Tibial nerve (tissue), 4 donors: ENCODE data around the gene ARL5A. TPM values are rescaled to one million over a fixed set of nuclear protein-coding genes. Genes with fewer than 3 reads are reported as not detected.

Experiments used
- DNase-seq, 2 donors: peaks; one replicate each; pipeline ENCODE4 v3.0.0-alpha.2; 2019; ENCODE audit warnings: low spot score in 2 of 2
- H3K27ac ChIP-seq, 4 donors: fragments of 200-600 bp; sonication (generic) in 3 of 4; one replicate each; pipeline ENCODE4 v1.5.1; 2017 to 2019; ENCODE audit warnings: mild to moderate bottlenecking in 1 of 4
- H3K27me3 ChIP-seq, 2 donors: fragments of 200-600 bp; sonication (generic) in 1 of 2; one replicate each; pipeline versions ENCODE4 v1.5.1 to v1.6.0; 2017 to 2019
- H3K36me3 ChIP-seq, 3 donors: fragments of 200-600 bp; sonication (generic); one replicate each; pipeline ENCODE4 v1.5.1; 2018 to 2019
- H3K4me1 ChIP-seq, 4 donors: fragments of 200-600 bp; sonication (generic) in 3 of 4; one replicate each; pipeline ENCODE4 v1.5.1; 2017 to 2019
- H3K4me3 ChIP-seq, 4 donors: fragments of 200-600 bp; sonication (generic) in 3 of 4; one replicate each; pipeline ENCODE4 v1.5.1; 2017 to 2019; ENCODE audit warnings: mild to moderate bottlenecking in 1 of 4, moderate library complexity in 1 of 4
- H3K9me3 ChIP-seq, 4 donors: fragments of 200-600 bp; sonication (generic) in 3 of 4; one replicate each; pipeline ENCODE4 v1.5.1; 2017 to 2019
- CTCF ChIP-seq, 5 experiments: fragments of 200-600 bp in 3 of 5; fragments of 450-650 bp in 2 of 5; sonication (generic) in 3 of 5; IDR thresholded peaks; one replicate each; pipeline ENCODE4 v1.5.1; 2016 to 2019; ENCODE audit warnings: antibody characterized with exemption in 5 of 5, mild to moderate bottlenecking in 3 of 5, moderate library complexity in 2 of 5
- EP300 ChIP-seq, 2 donors: sonication (generic); formaldehyde crosslinking; IDR thresholded peaks; one replicate each; pipeline ENCODE4 v1.6.1; 2017; ENCODE audit warnings: antibody characterized with exemption in 2 of 2, mild to moderate bottlenecking in 1 of 2
- POLR2A ChIP-seq, 2 donors: fragments of 450-650 bp; IDR thresholded peaks; one replicate each; pipeline ENCODE4 v1.6.1; 2017; ENCODE audit warnings: antibody characterized with exemption in 2 of 2, mild to moderate bottlenecking in 2 of 2, moderate library complexity in 2 of 2
- WGBS, 2 donors: methylation state at CpG; one replicate each; pipeline ENCODE4 v1.1.5; 2018; 5-methylcytosine and 5-hydroxymethylcytosine counted together
- total RNA-seq, 4 donors: library from RNA; depleted of rRNA; stranded (reverse); fragments of >200 nt; gene quantifications; one replicate each; pipeline ENCODE4 v1.1.0, GENCODE V29; 2016

Gene ARL5A
- total RNA-seq, 4 donors from 2014 or later: 21.6 to 40.2 (median 29.9) TPM

- no peak for DNase-seq
- peaks cover 0 to 19% (median 2%) of the 10 kb centered on the region in 3 donors for H3K36me3 ChIP-seq
- H3K4me3 ChIP-seq: no peak overlapping the region
- no peaks in the 10 kb centered on the region for H3K9me3 ChIP-seq
- 71 to 75% methylated on average over 3 of the region's 3 CpGs for WGBS, 2 donors
- H3K27me3 ChIP-seq: no peaks in the 10 kb centered on the region
- TF ChIP-seq EP300 (IDR thresholded peaks at IDR 0.05) (no peak), CTCF (IDR thresholded peaks at IDR 0.05) (no peak)
- H3K4me1 ChIP-seq: peaks cover 0 to 23% (median 10%) of the 10 kb centered on the region in 4 donors
- no peak overlapping the region for H3K27ac ChIP-seq
Measured at GRCh38 chr2:151817929-151818328, 10.3 kb downstream of the ARL5A start.

- Histone ChIP-seq H3K9me3 (no peaks in the 10 kb centered on the region), H3K27ac (no peak overlapping the region), H3K36me3 (peaks cover 0 to 30% (median 2%) of the 10 kb centered on the region in 3 donors), H3K27me3 (no peaks in the 10 kb centered on the region), H3K4me1 (peaks cover 0 to 14% (median 5%) of the 10 kb centered on the region in 4 donors), H3K4me3 (no peak overlapping the region)
- 93 to 98% methylated on average over 2 of the region's 2 CpGs for WGBS, 2 donors
- no peak for DNase-seq
- TF ChIP-seq CTCF (IDR thresholded peaks at IDR 0.05) (no peak), POLR2A (IDR thresholded peaks at IDR 0.05) (no peak), EP300 (IDR thresholded peaks at IDR 0.05) (no peak)
Measured at GRCh38 chr2:151816843-151817242, 11.4 kb downstream of the ARL5A start.

- WGBS, 2 donors: 94 to 96% methylated on average over 9 of the region's 9 CpGs
Measured at GRCh38 chr2:151815821-151816489, 12.3 kb downstream of the ARL5A start.

DNA sequence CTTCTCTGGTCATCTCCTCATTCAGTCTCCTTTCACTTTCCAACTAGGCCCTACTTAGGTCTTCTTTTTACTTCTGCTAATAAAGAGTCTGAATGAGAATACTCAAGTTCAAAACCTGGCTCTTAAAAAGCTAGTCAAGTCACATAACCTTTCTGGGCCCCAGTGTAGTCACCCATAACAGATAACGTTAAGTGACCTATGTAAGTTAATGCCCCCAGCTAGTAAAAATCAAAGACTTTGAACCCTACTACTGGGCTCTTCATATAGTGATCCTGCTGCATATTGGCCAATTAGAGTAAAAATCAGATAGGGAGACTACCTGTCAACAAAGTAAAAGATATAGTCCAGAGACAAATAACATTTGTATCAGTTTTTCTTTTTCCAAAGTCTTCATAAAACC lies 17.7 kb downstream of the ARL5A start:
- no peak for TF ChIP-seq EP300 (IDR thresholded peaks at IDR 0.05)
- no peak for TF ChIP-seq POLR2A (IDR thresholded peaks at IDR 0.05)
- TF ChIP-seq CTCF (IDR thresholded peaks at IDR 0.05): no peak
- H3K27me3 ChIP-seq: no peaks in the 10 kb centered on the region
- peaks cover 0 to 14% (median 0%) of the 10 kb centered on the region in 4 donors for H3K4me1 ChIP-seq
- DNase-seq: no peak
- H3K27ac ChIP-seq: no peak overlapping the region
- peaks cover 0 to 5% (median 0%) of the 10 kb centered on the region in 4 donors for H3K9me3 ChIP-seq
- no peak overlapping the region for H3K4me3 ChIP-seq
- 79 to 90% methylated on average over 1 of the region's 1 CpG for whole genome bisulfite sequencing, 2 donors
- peaks cover 5 to 71% (median 5%) of the 10 kb centered on the region in 3 donors for H3K36me3 ChIP-seq

More at GRCh38 chr2:151815821-151816489, 12.3 kb downstream of the ARL5A start:
- TF ChIP-seq POLR2A (IDR thresholded peaks at IDR 0.05): no peak
- TF ChIP-seq CTCF (IDR thresholded peaks at IDR 0.05): no peak
- TF ChIP-seq EP300 (IDR thresholded peaks at IDR 0.05): no peak
- H3K27me3 ChIP-seq: no peaks in the 10 kb centered on the region
- no peak overlapping the region for H3K27ac ChIP-seq
- DNase-seq: no peak
- H3K9me3 ChIP-seq: peaks cover 0 to 5% (median 0%) of the 10 kb centered on the region in 4 donors
- H3K36me3 ChIP-seq: peaks cover 0 to 38% (median 2%) of the 10 kb centered on the region in 3 donors
- H3K4me1 ChIP-seq: peaks cover 0 to 11% (median 2%) of the 10 kb centered on the region in 4 donors
- no peak overlapping the region for H3K4me3 ChIP-seq

DNA sequence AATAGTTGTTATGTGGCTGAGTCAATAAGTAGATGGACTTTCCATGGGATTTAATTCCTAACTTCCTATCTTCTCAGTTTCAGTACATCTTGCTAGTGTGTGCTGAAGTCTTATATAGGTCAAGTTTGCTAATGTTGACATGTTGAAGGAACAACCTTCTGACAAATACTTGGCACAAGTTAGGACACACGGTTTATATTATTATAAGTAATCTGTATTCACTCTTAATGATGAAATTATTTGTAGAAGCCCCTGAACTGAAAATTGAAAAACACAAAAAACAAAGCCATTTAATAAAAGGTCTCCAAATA lies 19.2 kb downstream of the ARL5A start:
- Histone ChIP-seq H3K4me1 (peaks cover 0 to 14% (median 0%) of the 10 kb centered on the region in 4 donors), H3K27me3 (no peaks in the 10 kb centered on the region), H3K4me3 (no peak overlapping the region), H3K9me3 (peaks cover 0 to 5% (median 0%) of the 10 kb centered on the region in 4 donors), H3K27ac (no peak overlapping the region), H3K36me3 (peaks cover 3 to 68% (median 8%) of the 10 kb centered on the region in 3 donors)
- TF ChIP-seq EP300 (IDR thresholded peaks at IDR 0.05) (no peak), POLR2A (IDR thresholded peaks at IDR 0.05) (no peak), CTCF (IDR thresholded peaks at IDR 0.05) (no peak)
- WGBS, 2 donors: 62 to 64% methylated on average over 1 of the region's 1 CpG
- no peak for DNase-seq
